ENCODE measurements around the gene OR5M8.

The OR5M8 gene

DNA sequence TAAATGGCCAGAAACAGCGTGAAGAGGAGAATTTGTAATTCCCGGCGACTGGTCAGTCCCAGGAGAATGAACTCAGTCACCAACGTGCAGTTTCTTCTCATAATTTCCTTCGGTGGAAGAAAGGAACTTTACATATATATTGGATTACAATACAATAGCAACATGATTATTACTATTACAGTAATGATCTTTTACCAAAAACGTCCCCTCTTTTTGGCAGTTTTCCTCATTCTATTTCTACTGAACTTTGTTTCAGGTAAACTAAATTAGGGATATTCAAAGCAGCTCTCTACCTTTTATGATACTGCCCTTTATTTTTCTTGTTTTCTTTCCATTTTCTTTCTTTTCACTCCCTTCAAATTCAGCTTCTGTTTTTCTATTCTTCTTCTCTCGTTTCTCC is at the start of gene OR5M8:
TSS of gene OR5M8 (minus strand) at position 101 of the 400 bp plus-strand sequence. CDS start at position 101, 0 bp downstream.
- no peak for DNase-seq

- no peak for DNase-seq
Observed at GRCh38 chr11:56533054-56533740, 42.0 kb upstream of the OR5M8 start.

- DNase-seq = no peak
Observed at GRCh38 chr11:56531856-56532255, 40.7 kb upstream of the OR5M8 start.

GRCh38 chr11:56522008-56522407 is 30.8 kb upstream of the OR5M8 start:
- DNase-seq = no peak

- DNase-seq = no peak
Observed at GRCh38 chr11:56513280-56513679, 22.1 kb upstream of the OR5M8 start.

- no peak for DNase-seq
Observed at GRCh38 chr11:56509439-56509838, 18.3 kb upstream of the OR5M8 start.

GRCh38 chr11:56497010-56497409 is 5.8 kb upstream of the OR5M8 start:
- DNase-seq = no peak

GRCh38 chr11:56495117-56495516 is 3.9 kb upstream of the OR5M8 start:
- DNase-seq = no peak

GRCh38 chr11:56486801-56487200 is 4.4 kb downstream of the OR5M8 start:
- no peak for DNase-seq

- DNase-seq = no peak
Observed at GRCh38 chr11:56474729-56475235, 16.4 kb downstream of the OR5M8 start.

DNA sequence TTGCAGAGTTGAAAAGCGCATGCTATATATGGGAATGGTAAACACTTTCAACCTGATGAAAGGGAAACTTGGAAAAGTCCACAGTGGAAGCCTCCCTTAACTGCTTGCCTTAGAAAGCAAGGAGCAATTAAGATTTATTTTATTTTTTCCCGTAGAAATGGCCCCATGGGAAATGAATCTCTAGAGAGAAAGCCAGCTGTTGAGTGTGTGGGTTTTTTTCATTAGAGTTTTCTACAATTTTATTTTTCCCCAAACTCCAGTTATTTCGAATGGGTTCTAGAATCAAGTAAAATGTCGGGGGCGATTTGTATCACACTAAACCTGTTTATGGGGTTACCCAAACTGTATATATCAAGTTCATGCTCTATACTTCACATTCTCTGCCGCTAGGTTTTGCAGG is 17.9 kb downstream of the OR5M8 start, which contains the start of gene OR5M3:
TSS of gene OR5M3 (minus strand) at position 101 of the 400 bp plus-strand sequence. CDS start 2,855 bp downstream, outside the sequence.
- no peak for DNase-seq

- DNase-seq = no peak
Observed at GRCh38 chr11:56457076-56457475, 34.1 kb downstream of the OR5M8 start.

DNA sequence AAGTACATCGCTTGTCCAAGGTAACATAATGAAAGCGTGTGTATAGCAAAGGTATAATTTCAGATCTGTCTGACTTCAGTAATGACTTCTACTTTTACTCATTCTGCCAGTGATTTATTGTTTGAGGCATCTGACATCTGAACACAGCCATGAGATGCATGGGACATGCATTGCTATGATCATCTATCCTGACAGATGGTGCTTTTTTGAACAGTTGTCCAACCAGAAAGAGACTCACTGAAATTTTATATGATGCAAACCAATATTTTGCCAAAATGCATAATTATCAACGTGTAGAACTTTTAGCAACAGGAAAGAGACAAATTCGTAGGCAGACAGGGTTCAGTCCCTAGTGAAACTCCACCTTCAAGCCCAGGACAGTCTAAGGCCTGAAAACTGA is 37.6 kb downstream of the OR5M8 start:
- DNase-seq = no peak

All from DMS 273 treated with DMSO at 0.1 percent for 48 hours (cell line).